H9 (cell line): ENCODE measurements around the gene DAND5. TPM values are rescaled to one million over a fixed set of nuclear protein-coding genes. Genes with fewer than 3 reads are reported as not detected.

Experiments used
- DNase-seq: peaks from one replicate; pipeline ENCODE4 v3.0.0-alpha.2; 2017
- H2AFZ ChIP-seq: one replicate; pipeline ENCODE4 v1.6.1; 2013; ENCODE audit warnings: mild to moderate bottlenecking, low read length, control low read depth, moderate library complexity
- H2AK5ac ChIP-seq: 2 replicates; pipeline ENCODE4 v1.6.1; 2013; ENCODE audit warnings: low read length, control low read depth, mixed read lengths; ENCODE audit not compliant: insufficient read length
- H2BK120ac ChIP-seq: one replicate; pipeline ENCODE4 v1.6.1; 2013; ENCODE audit warnings: low read depth, mild to moderate bottlenecking, low read length, control low read depth, inconsistent platforms; ENCODE audit not compliant: poor library complexity, severe bottlenecking
- H2BK12ac ChIP-seq: 2 replicates; pipeline ENCODE4 v1.6.1; 2013; ENCODE audit warnings: low read length, control low read depth, mixed read lengths, low read depth; ENCODE audit not compliant: insufficient read length
- H2BK15ac ChIP-seq: 2 replicates; pipeline ENCODE4 v1.6.1; 2013; ENCODE audit warnings: low read depth, low read length, control low read depth
- H2BK20ac ChIP-seq: one replicate; pipeline ENCODE4 v1.6.1; 2013; ENCODE audit warnings: low read depth, mild to moderate bottlenecking, low read length, control low read depth, inconsistent platforms; ENCODE audit not compliant: poor library complexity, severe bottlenecking
- H2BK5ac ChIP-seq: 2 replicates; pipeline ENCODE4 v1.6.1; 2013; ENCODE audit warnings: low read length, control low read depth, mixed read lengths; ENCODE audit not compliant: insufficient read length
- H3K14ac ChIP-seq: 2 replicates; pipeline ENCODE4 v1.6.1; 2013; ENCODE audit warnings: low read length, control low read depth; ENCODE audit not compliant: insufficient read depth
- H3K18ac ChIP-seq: 2 replicates; pipeline ENCODE4 v1.6.1; 2013; ENCODE audit warnings: low read depth, mild to moderate bottlenecking, mixed read lengths, low read length, control low read depth; ENCODE audit not compliant: insufficient read length
- H3K23ac ChIP-seq: 2 replicates; pipeline ENCODE4 v1.6.1; 2013; ENCODE audit warnings: low read length, control low read depth, mixed read lengths, low read depth; ENCODE audit not compliant: insufficient read length
- H3K23me2 ChIP-seq: 2 replicates; pipeline ENCODE4 v1.6.1; 2013; ENCODE audit warnings: low read depth, mild to moderate bottlenecking, mixed read lengths, low read length, control low read depth; ENCODE audit not compliant: insufficient read length, poor library complexity, severe bottlenecking
- H3K27ac ChIP-seq: 2 replicates; pipeline ENCODE4 v1.5.1; 2013; ENCODE audit warnings: low read length, control low read depth, mixed read lengths, low read depth; ENCODE audit not compliant: insufficient read length
- H3K27me3 ChIP-seq: 2 replicates; pipeline ENCODE4 v1.6.1; 2013; ENCODE audit warnings: low read length, control low read depth, inconsistent platforms; ENCODE audit not compliant: insufficient read depth
- H3K4ac ChIP-seq: 2 replicates; pipeline ENCODE4 v1.6.1; 2013; ENCODE audit warnings: low read depth, mild to moderate bottlenecking, control low read depth, inconsistent platforms, low read length, moderate library complexity
- H3K4me1 ChIP-seq: 2 replicates; pipeline ENCODE4 v1.6.1; 2013; ENCODE audit warnings: low read length, control low read depth, inconsistent platforms; ENCODE audit not compliant: insufficient read depth
- H3K4me2 ChIP-seq: 2 replicates; pipeline ENCODE4 v1.6.1; 2013; ENCODE audit warnings: low read length, control low read depth, mixed read lengths; ENCODE audit not compliant: insufficient read length, insufficient read depth
- H3K56ac ChIP-seq: 2 replicates; pipeline ENCODE4 v1.6.1; 2013; ENCODE audit warnings: low read depth, mild to moderate bottlenecking, mixed read lengths, low read length, control low read depth; ENCODE audit not compliant: insufficient read length
- H3K79me1 ChIP-seq: 2 replicates; pipeline ENCODE4 v1.6.1; 2013; ENCODE audit warnings: low read depth, mild to moderate bottlenecking, moderate library complexity, low read length, control low read depth, inconsistent platforms; ENCODE audit not compliant: insufficient read depth, poor library complexity, severe bottlenecking
- H3K79me2 ChIP-seq: 2 replicates; pipeline ENCODE4 v1.6.1; 2013; ENCODE audit warnings: low read length, control low read depth, inconsistent platforms; ENCODE audit not compliant: insufficient read depth
- H3K9ac ChIP-seq: 2 replicates; pipeline ENCODE4 v1.6.1; 2013; ENCODE audit warnings: low read length, control low read depth, mixed read lengths; ENCODE audit not compliant: insufficient read length; ENCODE audit errors: extremely low read depth
- H3K9me3 ChIP-seq: one replicate; pipeline ENCODE4 v1.6.1; 2013; ENCODE audit warnings: low read depth, low read length, inconsistent platforms; ENCODE audit not compliant: control insufficient read depth
- H3T11ph ChIP-seq: one replicate; pipeline ENCODE4 v1.6.1; 2013; ENCODE audit warnings: mild to moderate bottlenecking, low read length, control low read depth, inconsistent platforms
- H4K20me1 ChIP-seq: one replicate; pipeline ENCODE4 v1.6.1; 2013; ENCODE audit not compliant: control insufficient read depth, insufficient read length, insufficient read depth
- H4K5ac ChIP-seq: 2 replicates; pipeline ENCODE4 v1.6.1; 2013; ENCODE audit warnings: low read depth, mild to moderate bottlenecking, mixed read lengths, low read length, control low read depth; ENCODE audit not compliant: insufficient read length
- H4K8ac ChIP-seq: replicated peaks from 2 replicates; pipeline ENCODE4 v1.6.1; 2013; ENCODE audit warnings: low read length, control low read depth, mixed read lengths, low read depth; ENCODE audit not compliant: insufficient read length
- H4K91ac ChIP-seq: 2 replicates; pipeline ENCODE4 v1.6.1; 2013; ENCODE audit warnings: low read depth, mild to moderate bottlenecking, moderate library complexity, mixed read lengths, low read length, control low read depth; ENCODE audit not compliant: insufficient read length
- H3K27ac Mint-ChIP-seq, 3 experiments: 2 replicates in 2 of 3; 3 replicates in 1 of 3; pipeline ENCODE4 v1.8.0; 2020 to 2021; ENCODE audit warnings: mixed read lengths in 3 of 3, mild to moderate bottlenecking in 1 of 3, moderate library complexity in 1 of 3
- H3K27me3 Mint-ChIP-seq: 2 replicates; pipeline ENCODE4 v1.8.0; 2021; ENCODE audit warnings: low read depth, mild to moderate bottlenecking, moderate library complexity, mixed read lengths
- H3K36me3 Mint-ChIP-seq, 3 experiments: 2 replicates in 2 of 3; 3 replicates in 1 of 3; pipeline ENCODE4 v1.8.0; 2020 to 2021; ENCODE audit warnings: low read depth in 3 of 3, mixed read lengths in 3 of 3; ENCODE audit not compliant: insufficient read depth in 1 of 3
- H3K4me1 Mint-ChIP-seq, 2 experiments: 2 replicates each; pipeline ENCODE4 v1.8.0; 2020; ENCODE audit warnings: mixed read lengths in 2 of 2
- H3K4me3 Mint-ChIP-seq, 2 experiments: 2 replicates in 1 of 2; 3 replicates in 1 of 2; pipeline ENCODE4 v1.8.0; 2020 to 2021; ENCODE audit warnings: mild to moderate bottlenecking in 2 of 2, mixed read lengths in 2 of 2, moderate library complexity in 1 of 2
- H3K9me3 Mint-ChIP-seq, 2 experiments: 2 replicates in 1 of 2; 3 replicates in 1 of 2; pipeline ENCODE4 v1.8.0; 2020; ENCODE audit warnings: mild to moderate bottlenecking in 2 of 2, mixed read lengths in 2 of 2, moderate library complexity in 1 of 2
- CTCF ChIP-seq: fragments of 200-600 bp; sonication (generic); conservative IDR thresholded peaks from 3 replicates; pipeline ENCODE4 v1.8.0; 2021; ENCODE audit warnings: antibody characterized with exemption, mild to moderate bottlenecking
- WGBS: extraction: QIAGEN DNeasy Blood & Tissue Kit; methylation state at CpG from one replicate; pipeline ENCODE4 v1.1.7; 2013; ENCODE audit warnings: missing lambda C conversion rate, low lambda C conversion rate, mixed read lengths; ENCODE audit not compliant: insufficient read length; ENCODE audit errors: extremely low coverage; 5-methylcytosine and 5-hydroxymethylcytosine counted together
- total RNA-seq: library from RNA; stranded (reverse); gene quantifications from 2 replicates; pipeline ENCODE4 v1.2.1, GENCODE V29; 2021

DAND5 gene
- total RNA-seq, 1 experiment from 2014 or later: 0.11 TPM

GRCh38 chr19:12996406-12997094 is 27.2 kb downstream of the DAND5 start:
- Histone ChIP-seq H3K79me1 (no peaks in the 10 kb centered on the region), H3K56ac (no peak overlapping the region)
- H3K4me3 Mint-ChIP-seq: no peak overlapping the region; a peak in 2 of 5 replicates

More at GRCh38 chr19:12996406-12997094, 27.2 kb downstream of the DAND5 start:
- peak; percentile 59 for DNase-seq
- H3K4me2 ChIP-seq: no peak overlapping the region
- H2BK5ac ChIP-seq: no peak overlapping the region
- no peak overlapping the region for H2BK20ac ChIP-seq
- no peak overlapping the region for H2BK120ac ChIP-seq
- Mint-ChIP-seq H3K9me3 (peaks cover 2 to 9% of the 10 kb centered on the region in 2 experiments; a peak in 2 of 5 replicates), H3K27me3 (peaks cover 97% of the 10 kb centered on the region), H3K36me3 (peaks cover 0 to 2% (median 0%) of the 10 kb centered on the region in 3 experiments; a peak in 1 of 7 replicates), H3K27ac (no peak overlapping the region), H3K4me1 (peaks cover 3 to 8% of the 10 kb centered on the region in 2 experiments)
- H3T11ph ChIP-seq: no peak overlapping the region
- no peak overlapping the region for H3K4ac ChIP-seq
- H3K23me2 ChIP-seq: peaks cover 4% of the 10 kb centered on the region
- H4K8ac ChIP-seq: no peak overlapping the region
- H2AK5ac ChIP-seq: no peak overlapping the region
- H3K18ac ChIP-seq: no peak overlapping the region
- H2BK12ac ChIP-seq: no peak overlapping the region
- H2BK15ac ChIP-seq: no peak overlapping the region
- H3K9ac ChIP-seq: no peak overlapping the region
- H4K91ac ChIP-seq: no peak overlapping the region
- TF ChIP-seq CTCF: peak; percentile 26; the same call in 2 of the 3 replicates
- H3K9me3 ChIP-seq: no peaks in the 10 kb centered on the region
- no peak overlapping the region for H4K5ac ChIP-seq
- H4K20me1 ChIP-seq: peaks cover 6% of the 10 kb centered on the region
- no peaks in the 10 kb centered on the region for H3K4me1 ChIP-seq
- no peaks in the 10 kb centered on the region for H3K79me2 ChIP-seq
- peaks cover 53% of the 10 kb centered on the region for H3K27me3 ChIP-seq
- no CpG with 5 or more reads among the region's 52 CpGs for WGBS
- H2AFZ ChIP-seq: no peak overlapping the region
- no peak overlapping the region for H3K27ac ChIP-seq
- H3K23ac ChIP-seq: no peak overlapping the region
- H3K14ac ChIP-seq: no peak overlapping the region
